ENCODE data around the gene CTNND1. TPM values are rescaled to one million over a fixed set of nuclear protein-coding genes. Genes with fewer than 3 reads are reported as not detected.

Gene CTNND1
- total and polyA plus RNA-seq, 9 of the 15 experiments (the other 6 are each of a cell fraction or from before 2014, with no cell fraction given): 11.1 to 74.0 (median 43.3) TPM

DNA sequence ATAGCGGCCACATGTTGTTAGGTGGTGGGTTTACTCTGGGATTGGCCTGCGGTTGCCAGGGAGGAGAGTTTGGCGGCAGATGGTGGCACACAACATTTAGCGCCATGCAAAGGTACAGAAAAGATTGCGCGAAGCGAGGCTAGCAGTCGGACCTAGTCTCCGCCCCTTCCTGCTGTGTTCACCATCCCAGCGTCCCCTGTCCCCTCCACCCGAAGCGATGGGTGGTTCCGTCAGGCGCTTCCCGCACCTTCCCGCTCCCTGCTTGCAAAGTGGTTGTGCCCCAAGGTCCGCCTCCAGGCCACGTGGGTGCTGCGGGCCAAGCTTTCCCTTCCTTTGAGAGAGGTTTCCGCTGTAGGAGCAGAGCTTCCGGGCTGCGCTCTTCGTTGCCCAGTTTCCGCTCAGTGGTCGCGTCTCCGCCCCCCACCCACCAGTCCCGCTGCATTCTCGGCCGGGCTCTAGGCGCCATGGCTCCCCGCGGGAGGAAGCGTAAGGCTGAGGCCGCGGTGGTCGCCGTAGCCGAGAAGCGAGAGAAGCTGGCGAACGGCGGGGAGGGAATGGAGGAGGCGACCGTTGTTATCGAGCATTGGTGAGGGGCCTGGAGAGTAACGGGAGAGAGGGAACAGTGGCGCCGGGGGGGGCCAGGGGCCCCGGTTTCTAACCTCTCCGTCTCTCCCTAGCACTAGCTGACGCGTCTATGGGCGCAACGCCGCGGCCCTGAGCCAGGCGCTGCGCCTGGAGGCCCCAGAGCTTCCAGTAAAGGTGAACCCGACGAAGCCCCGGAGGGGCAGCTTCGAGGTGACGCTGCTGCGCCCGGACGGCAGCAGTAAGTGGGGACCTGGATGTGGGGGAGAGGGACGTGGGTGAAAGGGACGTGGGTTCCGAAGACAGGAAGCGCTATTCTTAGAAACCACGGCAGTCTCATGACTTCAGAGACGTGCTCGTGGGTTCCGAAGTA, 20.2 kb upstream of the CTNND1 start, which contains the start of gene SELENOH (continued):
- TF ChIP-seq, protein P1, sequence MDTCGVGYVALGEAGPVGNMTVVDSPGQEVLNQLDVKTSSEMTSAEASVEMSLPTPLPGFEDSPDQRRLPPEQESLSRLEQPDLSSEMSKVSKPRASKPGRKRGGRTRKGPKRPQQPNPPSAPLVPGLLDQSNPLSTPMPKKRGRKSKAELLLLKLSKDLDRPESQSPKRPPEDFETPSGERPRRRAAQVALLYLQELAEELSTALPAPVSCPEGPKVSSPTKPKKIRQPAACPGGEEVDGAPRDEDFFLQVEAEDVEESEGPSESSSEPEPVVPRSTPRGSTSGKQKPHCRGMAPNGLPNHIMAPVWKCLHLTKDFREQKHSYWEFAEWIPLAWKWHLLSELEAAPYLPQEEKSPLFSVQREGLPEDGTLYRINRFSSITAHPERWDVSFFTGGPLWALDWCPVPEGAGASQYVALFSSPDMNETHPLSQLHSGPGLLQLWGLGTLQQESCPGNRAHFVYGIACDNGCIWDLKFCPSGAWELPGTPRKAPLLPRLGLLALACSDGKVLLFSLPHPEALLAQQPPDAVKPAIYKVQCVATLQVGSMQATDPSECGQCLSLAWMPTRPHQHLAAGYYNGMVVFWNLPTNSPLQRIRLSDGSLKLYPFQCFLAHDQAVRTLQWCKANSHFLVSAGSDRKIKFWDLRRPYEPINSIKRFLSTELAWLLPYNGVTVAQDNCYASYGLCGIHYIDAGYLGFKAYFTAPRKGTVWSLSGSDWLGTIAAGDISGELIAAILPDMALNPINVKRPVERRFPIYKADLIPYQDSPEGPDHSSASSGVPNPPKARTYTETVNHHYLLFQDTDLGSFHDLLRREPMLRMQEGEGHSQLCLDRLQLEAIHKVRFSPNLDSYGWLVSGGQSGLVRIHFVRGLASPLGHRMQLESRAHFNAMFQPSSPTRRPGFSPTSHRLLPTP (IDR thresholded peaks at IDR 0.05; ENCODE audit: borderline replicate concordance, extremely low read depth, insufficient read length): no peak
- TF ChIP-seq IFI16 (CRISPR knock-in tag; IDR thresholded peaks at IDR 0.05) (no peak), GABPA (tag; conservative IDR thresholded peaks at IDR 0.05; ENCODE audit: low read depth) (peak; percentile 97), RBM17 (IDR thresholded peaks at IDR 0.05; ENCODE audit: borderline replicate concordance, low read depth, low read length) (no peak), RNF2 (IDR thresholded peaks at IDR 0.05) (peak; percentile 87), ZNF12 (CRISPR knock-in tag; IDR thresholded peaks at IDR 0.05) (0 out of 2 replicates have a peak, but pooled peaks have one; percentile 60), NFE2 (IDR thresholded peaks at IDR 0.05; ENCODE audit: low read depth) (peak; percentile 46; the same call in 1 of the 2 replicates), SAFB (IDR thresholded peaks at IDR 0.05; ENCODE audit: borderline replicate concordance, low read depth, low read length) (no peak), RBM14 (IDR thresholded peaks at IDR 0.05; ENCODE audit: borderline replicate concordance, insufficient read depth, low read depth, low read length) (no peak), PPARD (CRISPR knock-in tag; IDR thresholded peaks at IDR 0.05) (no peak), ZNF24 (IDR thresholded peaks at IDR 0.05) (peak; percentile 87), ZNF830 (CRISPR knock-in tag; IDR thresholded peaks at IDR 0.05) (no peak), CBX3 (IDR thresholded peaks at IDR 0.05; ENCODE audit: borderline replicate concordance in 1 of 2, low read length in 2 of 2) (peak in 1 of 2 experiments; percentile 99; a peak in 2 of 3 replicates), THRAP3 (IDR thresholded peaks at IDR 0.05; ENCODE audit: borderline replicate concordance) (peak; percentile 90; the same call in 1 of the 2 replicates), POU5F1 (IDR thresholded peaks at IDR 0.05; ENCODE audit: borderline replicate concordance, low read depth, low read length, partially characterized antibody) (no peak), CEBPB (tag; IDR thresholded peaks at IDR 0.05) (peak; percentile 50)
- TF ChIP-seq, protein P2, sequence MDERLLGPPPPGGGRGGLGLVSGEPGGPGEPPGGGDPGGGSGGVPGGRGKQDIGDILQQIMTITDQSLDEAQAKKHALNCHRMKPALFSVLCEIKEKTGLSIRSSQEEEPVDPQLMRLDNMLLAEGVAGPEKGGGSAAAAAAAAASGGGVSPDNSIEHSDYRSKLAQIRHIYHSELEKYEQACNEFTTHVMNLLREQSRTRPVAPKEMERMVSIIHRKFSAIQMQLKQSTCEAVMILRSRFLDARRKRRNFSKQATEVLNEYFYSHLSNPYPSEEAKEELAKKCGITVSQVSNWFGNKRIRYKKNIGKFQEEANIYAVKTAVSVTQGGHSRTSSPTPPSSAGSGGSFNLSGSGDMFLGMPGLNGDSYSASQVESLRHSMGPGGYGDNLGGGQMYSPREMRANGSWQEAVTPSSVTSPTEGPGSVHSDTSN (CRISPR knock-in tag; IDR thresholded peaks at IDR 0.05; ENCODE audit: low read depth): no peak
- TF ChIP-seq, protein P2 (tag; conservative IDR thresholded peaks at IDR 0.05; ENCODE audit: low read depth): no peak
- TF ChIP-seq, protein P3, sequence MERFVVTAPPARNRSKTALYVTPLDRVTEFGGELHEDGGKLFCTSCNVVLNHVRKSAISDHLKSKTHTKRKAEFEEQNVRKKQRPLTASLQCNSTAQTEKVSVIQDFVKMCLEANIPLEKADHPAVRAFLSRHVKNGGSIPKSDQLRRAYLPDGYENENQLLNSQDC (CRISPR knock-in tag; IDR thresholded peaks at IDR 0.05): peak; percentile 65

Data from K562 (cell line).